Transverse colon (tissue), 4 donors: ENCODE results near the gene PITRM1.

Experiments used
- CTCF ChIP-seq, 5 experiments: fragments of 200-600 bp in 3 of 5; fragments of 450-650 bp in 2 of 5; sonication (generic) in 3 of 5; IDR thresholded peaks; 1 replicate in 2 of 5; 2 replicates in 3 of 5; pipeline ENCODE4 v1.5.1; 2016 to 2017; ENCODE audit warnings: antibody characterized with exemption in 5 of 5, inconsistent platforms in 3 of 5, mild to moderate bottlenecking in 2 of 5, moderate library complexity in 1 of 5
- EP300 ChIP-seq: sonication (generic); formaldehyde crosslinking; IDR thresholded peaks from one replicate; pipeline ENCODE4 v1.6.1; 2017; ENCODE audit warnings: antibody characterized with exemption, low read depth
- POLR2A ChIP-seq: fragments of 450-650 bp; IDR thresholded peaks from one replicate; pipeline ENCODE4 v1.6.1; 2016; ENCODE audit warnings: antibody characterized with exemption, mild to moderate bottlenecking, moderate library complexity
- POLR2AphosphoS5 ChIP-seq, 3 donors: sonication (generic); formaldehyde crosslinking; IDR thresholded peaks; one replicate each; pipeline ENCODE4 v1.6.1; 2016; ENCODE audit warnings: antibody characterized with exemption in 3 of 3

DNA sequence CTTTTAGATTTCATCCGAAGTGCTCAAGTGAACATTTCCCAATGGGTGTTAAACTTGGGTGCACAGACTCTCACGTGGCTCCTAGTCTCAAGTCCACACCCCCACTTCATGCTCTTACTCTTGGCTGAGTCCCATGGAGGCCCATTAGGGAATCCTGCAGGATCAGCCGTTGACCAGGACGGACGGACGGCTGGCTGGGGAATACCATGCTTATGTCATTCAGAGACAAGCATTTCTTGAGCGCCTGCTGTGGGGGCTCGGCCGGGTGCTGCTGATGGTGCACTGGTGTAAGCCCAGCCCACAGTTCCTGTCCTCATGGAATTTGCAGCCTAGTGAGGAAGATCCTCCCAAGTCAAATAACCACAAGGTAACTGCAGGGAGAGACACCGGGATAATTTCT, 44.7 kb downstream of the PITRM1 start:
- no peak for TF ChIP-seq CTCF (IDR thresholded peaks at IDR 0.05)
- no peak for TF ChIP-seq POLR2A
- no peak for TF ChIP-seq EP300
- no peak for TF ChIP-seq POLR2AphosphoS5 (IDR thresholded peaks at IDR 0.05)
